CD1c-positive myeloid dendritic cell (primary cell): ENCODE measurements around the gene AUTS2.

ENCODE experiments used
- DNase-seq: peaks from one replicate; pipeline ENCODE4 v3.0.0-alpha.2; 2016; ENCODE audit errors: extremely low spot score

AUTS2 gene

DNA sequence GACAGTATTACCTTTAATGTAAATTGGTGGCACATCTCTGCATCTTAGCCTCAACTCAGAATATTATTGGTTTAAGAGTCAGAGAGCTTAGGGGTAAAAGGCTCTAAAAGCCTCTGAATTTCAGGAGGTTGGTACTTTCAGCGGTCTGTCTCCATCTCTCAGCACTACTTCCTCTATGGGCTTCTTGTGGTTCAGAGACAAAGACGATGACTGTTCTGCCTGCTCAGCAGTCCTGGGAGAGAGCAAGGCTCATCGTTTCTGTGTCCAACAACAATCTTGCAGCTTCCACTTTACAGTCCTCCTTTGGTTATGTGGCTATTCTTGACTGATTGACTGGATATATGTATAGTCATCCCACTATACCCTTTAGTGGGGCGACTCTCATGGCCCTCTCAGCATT is 394.7 kb downstream of the AUTS2 start:
- no peak for DNase-seq

DNA sequence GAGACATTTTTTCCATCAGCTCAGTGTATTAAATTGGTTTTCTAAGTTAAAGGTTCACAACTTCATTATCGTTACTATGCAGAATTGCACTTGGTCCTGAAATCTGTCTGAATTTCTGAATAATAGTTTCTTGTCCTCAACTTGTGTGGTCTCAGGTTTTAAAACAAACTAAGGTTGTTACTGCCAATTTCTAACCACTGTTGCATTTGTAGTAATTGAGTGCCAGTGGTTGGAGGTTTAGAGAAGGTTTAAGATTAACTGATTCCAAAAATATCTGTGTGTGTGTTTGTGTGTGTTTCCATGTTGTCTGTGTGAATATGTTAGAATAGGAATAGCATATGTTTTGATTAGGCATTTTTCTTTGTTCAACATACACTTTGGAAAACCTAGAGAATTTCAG is 395.9 kb downstream of the AUTS2 start:
- no peak for DNase-seq

DNA sequence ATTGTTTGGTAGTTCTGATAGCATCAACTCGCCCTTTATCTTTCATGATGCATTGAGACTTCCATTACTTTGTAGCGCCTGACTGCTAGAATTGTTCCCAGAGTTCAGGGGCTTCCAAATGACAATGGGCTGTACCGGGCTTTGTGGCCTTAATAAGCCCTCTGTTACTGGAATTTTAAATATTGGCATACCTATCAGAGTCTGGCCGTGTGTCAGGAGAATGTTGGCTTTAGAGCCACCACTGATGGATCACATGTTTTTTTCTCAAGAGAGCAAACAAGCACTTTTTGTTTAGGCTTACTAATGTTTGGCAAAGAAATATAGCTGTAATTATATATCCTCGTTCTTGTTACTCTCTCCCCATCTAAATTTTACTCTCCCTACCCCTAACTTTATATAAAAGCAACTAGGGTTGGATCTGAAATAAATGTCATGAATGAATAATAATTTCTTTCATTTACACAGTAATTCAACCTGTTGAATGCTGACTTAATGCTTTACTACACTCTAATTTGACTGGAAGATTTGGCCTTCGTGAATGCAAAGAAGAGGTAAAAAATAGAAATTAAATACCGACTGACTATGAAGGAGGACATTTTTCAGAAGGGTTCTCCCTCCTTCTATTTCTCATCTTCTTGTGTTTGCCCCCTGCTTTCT is 396.7 kb downstream of the AUTS2 start:
- no peak for DNase-seq

GRCh38 chr7:69996121-69996520 is 397.8 kb downstream of the AUTS2 start:
- no peak for DNase-seq

GRCh38 chr7:70000737-70001348 is 402.6 kb downstream of the AUTS2 start:
- DNase-seq = no peak

GRCh38 chr7:70005480-70005879 is 407.2 kb downstream of the AUTS2 start:
- DNase-seq = no peak

DNA sequence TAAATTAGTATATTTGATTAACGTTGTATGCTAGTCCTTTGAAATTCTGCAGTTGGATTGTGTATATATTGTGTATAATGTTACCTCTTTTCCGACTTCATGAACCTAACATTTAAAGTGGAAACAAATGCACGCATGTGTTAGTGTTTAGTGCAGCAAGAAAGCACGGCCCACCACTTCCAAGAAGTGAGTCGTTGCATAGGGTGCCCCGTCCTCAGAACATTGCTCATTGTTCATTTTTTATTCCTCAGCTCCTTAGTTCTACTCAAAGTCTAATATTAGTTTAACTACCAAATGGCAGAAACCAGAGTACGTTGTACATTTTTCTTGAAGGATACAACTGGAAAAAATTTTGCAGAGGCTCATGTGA is 407.6 kb downstream of the AUTS2 start:
- no peak for DNase-seq

GRCh38 chr7:70006261-70006920 is 408.1 kb downstream of the AUTS2 start:
- DNase-seq = no peak

- no peak for DNase-seq
These were observed 410.2 kb downstream of the AUTS2 start for GRCh38 chr7:70008466-70008865.

GRCh38 chr7:70014472-70015177 is 416.4 kb downstream of the AUTS2 start:
- no peak for DNase-seq

DNA sequence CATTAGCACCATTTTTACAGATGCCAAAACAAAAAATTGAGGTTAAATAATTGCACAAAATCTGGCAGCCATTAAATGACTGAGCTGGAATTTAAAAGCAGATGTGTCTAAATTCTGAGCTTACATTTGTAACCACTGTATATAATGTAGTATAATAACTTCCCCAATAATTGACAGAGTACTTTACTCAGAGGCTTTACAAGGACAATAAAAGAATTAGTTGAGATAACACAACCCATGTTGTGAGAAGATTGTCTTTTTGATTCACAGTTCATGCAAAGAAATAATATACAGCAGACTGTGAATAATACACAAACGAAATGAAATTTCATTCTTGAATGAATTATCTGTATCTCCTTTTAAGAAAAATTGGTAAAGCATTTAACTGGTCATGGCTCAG is 417.1 kb downstream of the AUTS2 start:
- no peak for DNase-seq

DNA sequence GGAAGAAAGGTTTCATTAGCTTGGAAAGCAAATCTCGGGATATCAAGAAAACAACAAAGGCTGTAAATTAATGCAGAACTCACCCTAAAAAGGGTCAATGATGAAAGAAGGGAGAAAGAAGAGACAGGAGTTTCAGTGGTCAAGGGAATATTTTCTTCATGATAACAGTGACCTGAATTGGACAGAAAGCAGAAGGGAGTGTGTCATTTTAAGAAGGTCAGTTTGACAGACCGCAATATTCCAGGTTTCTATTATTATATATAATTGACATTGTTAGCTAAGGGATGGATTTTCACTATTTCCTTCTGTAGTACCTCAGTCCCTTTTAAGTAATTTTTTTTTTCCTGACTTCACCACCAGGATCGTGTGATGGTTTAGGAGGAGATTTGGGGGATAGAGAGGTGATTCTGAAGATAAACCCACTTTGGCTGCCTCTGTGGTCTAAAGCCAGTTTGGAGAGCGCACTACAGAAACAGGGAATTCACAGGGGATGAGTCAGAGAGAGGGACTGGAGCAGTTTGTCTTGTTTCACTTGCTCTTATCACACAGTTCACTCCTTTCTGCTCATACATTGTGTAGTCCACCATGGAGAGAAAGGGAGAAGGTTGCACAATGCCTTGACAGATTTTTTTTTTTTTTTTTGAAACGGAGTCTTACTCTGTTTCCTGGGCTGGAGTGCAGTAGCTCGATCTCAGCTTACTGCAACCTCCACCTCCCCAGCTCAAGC is 417.9 kb downstream of the AUTS2 start:
- no peak for DNase-seq

DNA sequence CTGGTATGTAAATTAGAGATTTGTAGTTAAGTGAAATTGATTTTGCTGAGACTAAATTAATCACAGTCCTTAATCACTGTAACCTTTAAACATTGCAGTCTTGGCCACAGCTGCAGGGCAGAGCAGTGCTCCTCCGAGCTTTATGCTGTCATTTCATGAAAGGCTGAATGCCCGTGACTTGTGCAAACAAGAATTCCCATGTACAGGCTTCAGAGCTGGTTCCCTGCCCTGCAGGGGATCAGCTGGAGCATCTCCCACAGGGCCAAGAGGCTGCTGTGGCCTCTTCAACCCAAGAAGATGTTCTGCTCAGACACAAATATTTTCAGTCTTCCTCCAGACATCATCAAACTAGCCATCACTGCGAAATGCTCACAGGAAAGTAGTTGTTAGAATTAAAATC is 419.1 kb downstream of the AUTS2 start:
- no peak for DNase-seq

DNA sequence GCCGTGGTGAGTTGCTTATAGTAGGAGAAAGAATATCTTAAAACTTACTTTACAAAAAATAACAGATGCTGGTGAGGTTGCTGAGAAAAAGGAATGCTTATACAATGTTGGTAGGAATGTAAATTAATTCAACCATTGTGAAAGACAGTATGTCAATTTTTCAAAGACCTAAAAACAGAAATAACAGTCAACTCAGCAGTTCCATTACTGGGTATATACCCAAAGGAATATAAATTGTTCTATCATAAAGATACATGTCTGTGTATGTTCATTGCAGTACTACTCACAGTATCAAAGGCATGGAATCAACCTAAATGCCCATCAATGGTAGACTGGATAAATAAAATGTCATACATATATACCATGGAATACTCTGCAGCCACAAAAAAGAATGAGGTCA is 420.4 kb downstream of the AUTS2 start:
- DNase-seq = no peak

DNA sequence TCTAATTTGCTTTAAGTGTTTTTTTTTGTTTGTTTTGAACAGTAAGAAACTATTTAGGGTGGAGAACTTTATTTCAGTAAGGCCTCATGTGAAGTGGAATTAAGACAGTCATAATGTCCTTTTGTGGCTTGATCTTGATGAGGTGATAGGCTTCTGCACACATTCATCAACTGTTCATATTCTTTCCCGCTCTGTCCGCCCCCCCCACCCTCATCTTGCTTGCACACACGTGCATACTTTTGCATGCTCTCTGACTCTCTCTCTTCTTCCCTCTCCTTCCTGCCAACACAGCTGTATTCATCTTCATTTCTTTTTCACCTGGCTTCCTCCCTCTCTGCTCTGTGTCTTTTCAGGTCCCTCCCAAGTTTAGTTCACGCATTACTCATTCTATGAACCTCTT is 429.6 kb downstream of the AUTS2 start:
- DNase-seq = no peak

GRCh38 chr7:70028620-70029019 is 430.3 kb downstream of the AUTS2 start:
- DNase-seq = no peak

DNA sequence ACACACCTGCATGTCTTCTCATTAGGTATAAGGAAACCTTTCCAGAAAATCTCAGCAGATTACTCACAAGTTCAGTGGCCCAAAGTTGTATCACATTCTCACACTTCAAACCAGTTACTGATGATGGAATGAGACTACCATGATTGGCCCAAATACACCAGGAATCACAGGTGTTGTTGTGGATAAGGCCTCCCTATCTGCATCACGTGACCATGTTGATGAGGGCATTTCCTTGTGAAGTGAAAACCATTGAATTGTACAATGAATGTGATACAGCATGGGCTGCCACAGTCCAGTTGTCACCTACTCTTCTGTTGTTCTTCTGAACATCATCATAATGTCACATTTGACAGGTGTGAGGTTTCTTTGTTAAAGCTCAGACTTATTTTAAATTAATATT is 431.7 kb downstream of the AUTS2 start:
- no peak for DNase-seq

DNA sequence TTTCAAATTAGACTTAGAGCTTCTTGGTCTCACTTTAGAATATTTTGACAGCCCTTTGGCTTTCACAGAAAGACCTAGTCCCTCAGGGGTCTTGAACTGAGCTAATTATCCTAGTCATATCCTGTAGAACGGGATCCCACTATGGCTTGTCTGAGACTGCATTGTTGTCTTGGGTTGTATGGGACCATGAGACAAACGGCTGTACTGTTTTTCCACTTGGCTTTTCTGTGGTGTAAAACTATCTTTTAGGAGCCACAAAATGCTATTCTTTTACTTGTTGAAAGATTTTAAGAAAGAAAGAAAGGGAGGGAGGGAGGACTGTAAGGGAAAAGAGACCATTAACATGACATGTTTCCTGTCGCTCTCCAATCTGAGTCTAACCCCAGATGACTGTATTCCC is 432.5 kb downstream of the AUTS2 start:
- DNase-seq = no peak

DNA sequence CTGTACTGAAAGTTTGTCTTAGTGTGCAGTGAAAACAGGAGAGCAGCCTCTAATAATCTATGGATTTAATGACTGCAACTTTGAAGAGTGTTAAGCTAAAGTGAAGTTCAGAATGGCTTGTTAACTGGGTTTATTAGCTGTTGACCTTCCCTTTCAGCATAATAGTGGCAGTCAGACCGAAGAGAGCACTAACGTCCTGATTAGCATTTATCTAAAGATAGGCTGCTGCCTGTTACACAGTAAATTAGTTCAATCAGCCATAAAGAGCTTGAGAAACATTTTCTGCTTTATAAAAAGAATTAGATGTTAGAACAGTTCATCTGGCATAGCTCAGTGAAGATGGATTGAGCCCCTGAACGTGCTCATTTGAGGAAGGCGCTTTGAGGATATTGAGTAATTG is 433.0 kb downstream of the AUTS2 start:
- DNase-seq = no peak

DNA sequence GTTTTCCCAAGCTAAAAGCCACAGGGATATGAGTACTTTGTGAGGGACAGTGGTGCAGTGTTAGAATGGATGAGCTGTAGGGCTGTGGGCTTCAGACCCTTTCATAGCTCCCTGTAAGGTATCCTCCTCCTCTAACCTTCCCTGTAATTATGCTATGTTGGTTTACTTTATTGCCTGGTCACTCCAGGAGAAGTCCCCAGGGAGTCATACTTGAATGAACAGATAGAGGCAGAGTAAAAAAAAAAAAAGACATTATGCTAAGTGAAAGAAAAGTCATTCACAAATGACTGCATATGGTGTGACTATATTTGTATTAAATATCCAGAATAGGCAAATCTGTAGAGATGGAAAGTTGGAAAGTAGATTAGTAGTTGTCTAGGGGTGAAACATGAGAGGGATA is 434.4 kb downstream of the AUTS2 start:
- no peak for DNase-seq

- DNase-seq = no peak
These were observed 435.0 kb downstream of the AUTS2 start for GRCh38 chr7:70033226-70033625.

GRCh38 chr7:70034999-70035398 is 436.7 kb downstream of the AUTS2 start:
- no peak for DNase-seq
